Measurements from ENCODE around the gene ARSB. TPM values are rescaled to one million over a fixed set of nuclear protein-coding genes. Genes with fewer than 3 reads are reported as not detected.

Gene ARSB
- total RNA-seq, 1 donor from 2014 or later = 24.6 TPM

DNA sequence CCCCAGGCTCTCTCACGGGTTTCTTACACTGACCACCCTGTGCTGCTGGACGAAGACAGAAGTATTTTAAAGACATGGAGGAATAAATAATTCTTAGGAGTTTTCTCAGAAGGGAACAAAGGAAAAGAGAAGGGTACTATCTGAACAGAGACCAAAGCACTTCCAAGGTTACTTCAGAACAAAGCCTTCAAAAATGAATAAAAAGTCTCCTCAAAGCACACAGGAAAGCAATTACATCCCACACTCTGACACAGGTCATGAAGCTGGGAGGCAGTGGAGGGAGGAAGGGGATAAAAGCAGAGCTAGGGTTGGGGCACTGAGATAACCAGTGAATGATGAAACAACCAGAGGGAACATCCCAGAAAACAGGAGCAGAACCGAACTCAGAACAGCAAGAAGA lies 151.8 kb downstream of the ARSB start:
- no peak for DNase-seq

DNA sequence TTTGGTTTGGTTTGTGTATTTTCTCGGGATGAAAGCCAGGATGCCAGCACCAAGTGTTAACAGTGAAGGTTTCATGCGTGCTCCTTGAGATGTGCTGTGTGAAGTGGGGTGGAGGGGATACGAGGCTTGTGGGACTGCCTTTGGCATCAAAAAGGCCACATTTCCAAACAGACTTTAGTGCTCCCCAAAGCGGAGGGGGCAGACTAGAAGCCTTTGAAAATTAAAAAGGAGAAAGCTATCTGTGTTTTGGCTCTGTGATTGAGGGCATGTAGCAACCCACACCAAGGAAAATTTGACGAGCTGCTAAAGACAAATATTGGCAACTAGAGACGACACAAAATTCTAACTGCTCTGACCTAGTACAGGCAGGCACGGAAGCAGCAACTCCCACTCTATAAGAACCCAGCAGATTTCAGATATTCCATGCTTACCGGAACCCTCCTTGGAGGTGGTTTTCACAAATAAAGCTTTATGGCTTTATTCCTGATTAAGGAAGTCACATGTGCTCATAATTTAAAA lies 154.5 kb downstream of the ARSB start:
- DNase-seq = no peak

DNA sequence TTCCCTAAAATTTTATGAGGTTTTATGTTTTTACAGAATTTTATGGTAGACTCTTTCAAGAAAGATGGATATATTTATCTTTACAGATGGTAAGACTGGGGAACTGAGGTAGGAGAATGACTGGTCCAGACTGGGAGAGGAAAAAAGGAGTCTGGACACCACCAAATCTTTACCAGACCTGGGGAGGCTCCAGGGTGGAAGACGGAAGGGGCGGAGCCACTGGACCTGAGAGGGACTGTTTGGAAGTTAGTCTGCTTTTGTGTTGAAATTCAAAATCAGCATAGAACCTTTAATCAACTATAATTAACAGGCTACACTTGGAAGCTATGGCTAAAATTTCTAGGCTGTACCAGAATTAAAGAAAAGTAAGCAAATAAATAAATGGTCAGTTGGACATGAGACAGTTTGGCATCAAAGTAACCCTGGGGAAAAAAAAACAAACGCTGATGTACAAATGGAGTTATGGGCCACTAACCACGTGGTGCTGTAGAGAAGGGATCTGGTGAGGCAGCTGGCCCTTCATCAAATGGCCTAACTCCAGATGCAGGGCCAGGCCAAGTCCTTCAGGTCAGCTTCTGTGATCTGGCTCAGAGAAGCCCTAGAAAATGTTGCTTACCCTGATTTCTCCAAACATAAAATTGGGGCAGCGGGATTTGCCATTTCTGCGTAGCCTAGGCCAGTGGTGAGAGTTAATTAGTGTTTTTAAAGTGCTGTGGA lies 155.1 kb downstream of the ARSB start:
- no peak for DNase-seq

DNA sequence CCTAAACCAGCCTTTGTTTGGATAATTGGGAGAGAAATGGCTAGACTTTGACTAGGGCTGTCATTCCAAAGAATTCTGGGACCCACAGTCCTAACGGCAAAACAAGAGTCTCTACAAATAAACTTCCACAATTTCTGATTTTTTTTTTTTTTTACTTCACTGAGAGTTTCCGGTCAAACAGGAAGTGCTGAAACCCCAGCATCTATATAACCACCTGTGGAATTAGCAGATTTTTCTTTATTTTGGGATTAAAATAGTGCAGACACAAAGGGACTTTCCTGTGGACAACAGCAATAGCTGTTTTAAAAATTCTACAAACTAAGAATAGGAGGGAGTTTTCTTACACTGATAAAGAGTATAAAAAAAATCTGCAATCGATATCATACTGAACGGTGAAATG lies 157.4 kb downstream of the ARSB start:
- DNase-seq = no peak

DNA sequence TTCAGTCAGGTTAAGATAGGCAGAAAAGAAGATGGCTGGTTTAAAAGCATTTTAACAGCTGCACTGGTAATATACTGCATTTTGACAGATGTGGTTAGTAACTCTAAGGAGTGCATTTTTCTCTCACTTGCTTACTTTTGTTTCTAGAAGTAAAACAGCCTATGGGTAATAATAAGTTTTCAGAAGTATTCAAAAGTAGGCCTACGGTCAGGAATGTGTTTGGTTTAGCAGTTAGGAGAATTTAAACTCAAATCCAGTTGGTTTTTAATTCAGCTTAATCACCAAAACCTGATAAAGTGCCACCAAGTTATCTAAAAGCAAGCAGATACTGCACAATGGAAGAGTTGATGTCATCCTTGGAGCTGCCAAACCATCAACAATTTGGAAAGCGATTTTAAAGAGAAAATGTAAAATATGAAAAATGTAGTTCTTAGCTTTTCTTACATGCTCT lies 160.3 kb downstream of the ARSB start:
- DNase-seq = no peak

DNA sequence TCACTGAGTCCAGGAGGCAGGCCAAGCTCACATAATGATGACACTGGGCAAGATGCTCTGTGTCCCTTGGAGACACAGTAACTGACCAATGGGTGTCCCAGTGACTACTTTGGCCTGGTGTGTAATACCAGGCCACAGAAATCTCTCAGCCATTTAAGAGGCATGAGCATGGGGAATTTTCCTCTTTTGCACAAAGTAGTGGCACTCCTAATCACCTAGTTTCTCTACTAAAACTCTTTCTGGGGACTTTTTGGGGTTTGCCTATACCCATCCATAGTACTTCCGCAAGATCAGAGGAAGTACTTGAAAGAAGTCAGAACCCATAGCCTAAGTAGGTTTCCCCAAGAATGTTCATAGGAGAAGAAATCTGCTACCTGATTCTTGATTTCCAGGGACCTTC lies 161.9 kb downstream of the ARSB start:
- no peak for DNase-seq

DNA sequence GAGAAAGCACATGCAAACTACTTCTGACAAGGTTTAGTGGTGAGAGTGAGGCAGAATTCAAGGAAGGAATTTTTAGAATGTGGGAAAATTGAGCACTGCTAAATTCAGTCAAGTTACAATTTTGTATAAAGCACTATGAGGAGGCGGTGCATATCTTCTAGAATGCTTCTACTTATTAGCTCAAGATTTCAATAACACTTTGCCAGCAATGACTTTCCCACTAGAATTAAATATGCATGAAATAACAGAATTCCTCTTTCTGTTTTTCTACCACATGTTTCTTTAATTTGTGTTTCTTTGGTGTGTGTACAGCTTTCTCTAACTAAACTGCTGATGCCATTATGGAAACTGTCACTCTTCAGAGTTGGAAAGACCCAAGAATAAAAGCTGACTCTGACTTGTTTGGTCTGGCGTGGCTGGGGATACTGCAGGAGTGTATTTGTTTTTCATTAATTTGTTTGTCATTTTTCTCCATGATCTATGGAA lies 163.5 kb downstream of the ARSB start:
- DNase-seq = no peak

DNA sequence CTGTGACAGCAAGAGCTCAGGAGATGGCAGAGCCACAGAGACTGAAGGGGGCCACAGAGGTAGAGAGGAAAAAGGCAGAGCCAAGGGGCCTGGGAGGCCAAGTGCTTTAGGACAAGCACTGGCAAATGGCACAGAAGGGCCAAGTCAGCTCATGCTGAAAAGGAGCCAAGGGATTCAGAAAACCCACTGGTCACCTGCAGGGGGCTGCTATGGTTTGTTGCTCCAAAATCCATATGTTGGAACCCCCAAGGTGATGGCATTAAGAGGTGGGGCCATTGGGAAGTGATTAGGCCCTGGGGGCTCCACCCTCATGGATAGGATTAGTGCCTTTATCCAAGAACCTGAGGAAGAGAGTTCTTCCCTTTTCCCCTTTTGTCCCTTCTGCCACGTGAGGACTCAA lies 165.4 kb downstream of the ARSB start:
- DNase-seq = no peak

DNA sequence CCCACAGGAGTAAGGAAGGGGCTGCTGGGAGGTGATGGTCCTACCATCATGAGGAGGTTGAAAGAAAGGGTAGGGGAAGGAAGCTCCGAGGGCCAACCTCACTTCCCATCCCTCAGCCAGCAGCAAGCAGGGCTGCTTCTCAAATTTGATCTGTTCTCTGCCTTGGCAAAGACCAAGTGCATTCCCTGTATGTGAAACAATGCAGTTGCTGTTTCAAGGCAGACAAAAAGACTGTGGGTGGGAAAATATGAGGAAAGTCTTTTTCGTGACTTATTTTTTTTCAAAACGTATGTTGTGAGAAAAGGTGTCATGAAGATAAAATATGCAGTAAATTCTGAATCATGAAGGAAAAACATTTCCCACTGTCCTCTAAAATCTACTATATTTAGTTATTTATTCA lies 165.9 kb downstream of the ARSB start:
- DNase-seq = no peak

DNA sequence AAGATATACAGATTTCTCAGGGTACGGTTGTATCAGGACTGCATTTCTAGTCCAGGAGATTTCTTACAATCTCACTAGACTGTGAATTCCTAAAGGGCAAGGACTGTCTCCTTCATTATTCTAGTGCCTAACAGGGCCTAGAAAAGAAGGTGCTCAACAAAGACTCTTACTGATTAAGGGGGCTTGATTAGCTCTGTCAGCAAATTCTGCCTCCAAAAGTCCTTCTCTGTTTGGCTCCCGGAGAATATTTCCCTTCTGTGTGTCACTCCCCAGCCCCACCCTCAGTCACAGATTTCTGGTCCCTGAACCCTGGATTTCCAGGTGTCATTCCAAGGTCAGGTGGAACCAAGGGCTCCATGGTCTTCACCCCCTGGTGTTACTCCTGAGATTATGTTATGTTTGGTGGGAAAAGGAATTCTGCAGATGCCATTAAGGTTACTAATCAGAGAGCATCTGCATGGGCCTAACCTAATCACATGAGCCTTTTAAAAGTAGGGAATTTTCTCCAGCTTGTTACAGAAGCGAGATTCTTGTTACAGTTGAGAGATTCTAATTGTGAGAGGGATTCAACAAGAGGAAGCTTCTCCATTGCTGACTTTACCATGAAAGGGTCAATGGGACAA lies 168.9 kb downstream of the ARSB start:
- DNase-seq = no peak

DNA sequence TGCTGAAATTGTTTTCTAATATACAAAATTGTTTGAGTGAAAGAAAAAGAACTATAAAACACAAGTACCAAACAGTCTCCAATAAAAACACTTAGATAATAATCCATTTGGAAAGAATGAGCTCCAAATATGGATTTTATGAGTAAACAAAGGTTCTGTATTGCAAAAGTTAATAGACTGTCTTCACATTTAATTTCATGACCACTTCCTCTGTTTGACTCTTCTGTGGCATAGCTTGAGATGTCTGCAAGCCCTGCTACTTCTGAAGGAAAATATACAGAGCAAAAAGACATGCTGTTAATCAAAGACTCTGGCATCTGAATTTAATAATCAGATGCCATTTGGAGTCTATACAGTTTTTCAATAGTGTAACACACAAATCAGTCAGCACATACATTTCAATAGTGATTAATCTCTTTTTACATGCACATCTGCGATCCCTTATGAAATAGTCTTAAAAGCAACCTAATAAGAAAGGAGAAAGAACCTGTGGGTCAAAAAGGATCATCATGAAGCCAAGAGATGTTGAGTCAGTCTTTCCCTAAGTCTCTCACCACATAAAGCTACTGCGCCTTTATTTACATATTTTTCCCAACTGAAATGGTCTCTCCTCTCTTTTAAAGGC lies 171.1 kb downstream of the ARSB start:
- DNase-seq = no peak

DNA sequence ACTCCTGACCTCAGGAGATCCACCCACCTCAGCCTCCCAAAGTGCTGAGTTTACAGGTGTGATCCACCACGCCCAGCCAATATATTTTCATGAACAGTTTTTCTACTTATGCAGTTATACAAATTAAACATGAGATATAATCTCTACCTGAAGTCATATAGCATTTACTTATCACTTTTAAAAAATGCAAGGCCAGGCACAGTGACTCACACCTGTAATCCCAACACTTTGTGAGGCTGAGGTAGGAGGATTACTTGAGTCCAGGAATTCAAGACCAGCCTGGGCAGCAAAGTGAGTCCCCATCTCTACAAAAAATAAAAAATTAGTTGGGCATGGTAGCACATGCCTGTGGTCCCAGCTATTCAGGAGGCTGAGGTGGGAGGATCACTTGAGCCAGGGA lies 171.8 kb downstream of the ARSB start:
- DNase-seq = no peak

DNA sequence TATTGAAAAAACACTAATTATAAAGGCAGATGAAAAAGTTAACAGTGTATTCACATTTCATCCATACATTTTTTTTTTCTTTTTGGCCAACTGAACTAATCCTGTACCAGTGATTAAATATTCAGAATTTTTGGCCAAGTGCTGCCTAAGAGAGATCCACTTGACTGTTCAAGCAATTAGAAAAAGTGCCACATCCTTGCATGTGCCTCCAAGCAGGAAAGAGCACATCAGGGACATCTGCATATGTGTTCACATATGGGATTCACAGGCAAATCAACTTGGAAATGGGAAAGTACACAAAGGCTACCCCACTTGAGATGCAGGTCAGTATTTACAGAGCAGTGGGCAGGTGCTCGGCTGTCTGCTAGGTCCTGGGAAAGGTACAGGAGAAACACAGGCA lies 173.2 kb downstream of the ARSB start:
- no peak for DNase-seq

DNA sequence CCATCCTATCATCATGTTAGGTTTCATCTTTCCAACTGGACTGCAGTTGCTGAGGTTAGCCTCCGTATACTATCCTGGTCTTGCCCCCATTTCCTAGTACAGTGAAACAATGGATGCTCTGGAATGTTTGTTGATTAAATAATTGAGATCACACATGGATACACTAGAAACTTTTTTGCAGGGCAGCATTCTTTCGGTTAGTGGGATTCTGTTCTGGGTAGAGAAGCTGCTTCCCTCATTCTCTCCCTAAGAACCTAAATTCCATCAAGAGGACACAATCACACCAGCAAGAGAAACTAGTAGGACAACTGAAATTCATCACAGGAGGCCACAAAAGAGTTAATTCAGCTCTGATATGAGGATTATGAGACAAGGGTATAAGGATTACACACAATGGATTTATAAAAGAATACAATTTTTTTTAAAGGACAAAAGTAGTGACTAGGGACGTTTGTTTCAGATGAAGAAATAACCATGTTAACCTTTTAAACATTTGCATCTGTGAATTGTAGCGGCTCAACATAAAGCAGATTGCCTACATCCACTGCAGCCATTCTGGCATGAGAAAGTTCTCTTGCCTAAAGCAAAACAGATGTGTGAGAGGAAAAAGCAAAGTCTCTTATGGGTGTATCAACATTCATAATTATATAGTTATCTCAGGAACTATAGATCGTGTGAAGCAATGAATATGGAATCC lies 173.8 kb downstream of the ARSB start:
- no peak for DNase-seq

DNA sequence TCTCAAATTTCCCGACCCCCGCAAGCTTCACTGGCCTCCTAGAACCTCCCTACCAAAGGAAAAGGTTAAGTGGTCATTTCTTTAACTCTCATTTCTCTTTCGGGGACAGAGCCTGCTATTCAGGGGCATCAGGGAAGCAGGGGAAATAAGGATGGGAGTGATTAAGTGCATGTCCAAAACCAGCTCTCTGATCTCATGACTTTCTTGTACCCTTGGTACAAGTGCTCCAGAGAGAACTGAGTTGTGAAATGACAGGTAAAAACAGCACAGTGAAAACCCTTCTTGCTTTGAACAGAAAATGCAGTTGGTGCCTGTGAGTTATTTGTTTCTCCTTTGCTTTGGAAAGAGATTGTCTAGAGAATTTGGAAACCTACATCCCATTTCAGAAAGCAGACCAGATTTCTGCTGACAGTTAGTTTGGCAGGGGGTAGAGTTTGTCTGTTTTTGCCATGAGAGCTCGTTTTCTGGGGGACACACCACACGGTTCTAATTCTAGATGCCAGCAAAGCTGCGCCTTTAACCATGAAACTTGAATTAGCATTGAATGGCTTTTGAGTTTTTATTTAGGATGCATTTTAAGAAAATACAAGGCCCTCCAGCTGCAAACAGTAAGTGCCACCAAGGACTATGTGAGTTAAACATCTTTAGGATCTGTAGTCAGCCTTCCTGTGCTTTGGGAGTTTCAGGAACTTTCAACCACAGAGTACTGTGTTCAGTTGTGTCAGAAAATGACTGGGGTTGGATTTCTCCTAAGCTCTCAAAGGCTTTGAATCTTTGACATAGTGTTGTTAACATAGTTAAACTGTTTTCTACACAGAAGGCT lies 174.8 kb downstream of the ARSB start:
- DNase-seq = no peak

DNA sequence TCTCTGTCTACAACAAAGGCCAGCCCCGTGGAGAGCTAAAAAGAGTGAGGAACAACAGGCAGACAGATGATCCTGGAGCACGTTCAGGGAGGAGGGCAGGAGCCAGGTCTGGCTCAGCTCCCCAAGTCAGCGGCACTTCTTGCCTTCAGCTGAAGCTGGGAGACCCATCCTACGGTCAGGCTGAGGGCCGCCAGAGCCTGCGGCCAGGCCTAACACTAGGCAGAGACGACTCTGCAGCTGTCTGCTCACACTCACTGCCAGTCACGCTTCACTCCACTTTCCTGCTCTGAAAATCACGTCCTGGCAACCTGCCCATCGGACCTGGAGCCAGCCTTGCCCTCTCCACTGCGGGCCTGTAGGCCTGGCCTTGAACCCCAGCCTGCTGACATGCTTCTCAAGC lies 175.7 kb downstream of the ARSB start:
- no peak for DNase-seq

DNA sequence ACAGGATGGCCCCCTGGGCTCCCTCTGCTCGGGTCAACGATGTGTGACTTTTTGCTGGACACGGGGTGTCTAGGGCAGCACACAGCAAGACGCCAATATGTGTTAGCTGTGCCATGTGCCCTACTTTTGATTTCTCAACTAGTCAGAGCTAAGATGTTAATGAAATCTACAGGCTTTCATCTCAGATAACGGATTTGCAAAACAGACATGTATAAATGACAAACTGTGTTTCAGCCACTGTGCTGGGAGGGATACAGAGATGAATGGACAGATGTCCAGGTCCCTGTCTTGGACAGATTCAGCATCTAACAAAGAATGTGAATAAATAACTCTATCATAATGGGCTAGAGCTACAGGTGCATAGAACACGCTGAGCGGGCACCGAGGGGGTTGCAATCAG lies 176.3 kb downstream of the ARSB start:
- no peak for DNase-seq

DNA sequence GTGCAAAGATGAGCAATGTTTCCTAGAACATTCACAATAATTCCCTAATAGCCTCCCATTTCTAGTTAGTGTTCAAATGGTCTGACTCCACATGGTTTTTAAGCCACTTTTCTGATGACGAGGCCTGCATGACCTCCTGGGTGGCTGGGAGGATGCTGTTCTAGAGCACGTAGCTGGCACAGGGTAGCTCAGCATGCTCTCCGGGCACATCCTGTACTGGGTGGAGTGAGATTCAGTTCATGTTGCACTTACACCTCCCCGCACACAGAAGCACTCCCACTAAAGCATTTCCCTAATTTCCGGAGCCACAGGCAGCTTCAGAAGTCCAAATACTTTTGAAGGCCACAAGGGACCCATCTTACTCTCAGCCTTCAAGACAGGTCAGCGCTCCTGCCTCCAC lies 176.7 kb downstream of the ARSB start:
- DNase-seq = no peak

DNA sequence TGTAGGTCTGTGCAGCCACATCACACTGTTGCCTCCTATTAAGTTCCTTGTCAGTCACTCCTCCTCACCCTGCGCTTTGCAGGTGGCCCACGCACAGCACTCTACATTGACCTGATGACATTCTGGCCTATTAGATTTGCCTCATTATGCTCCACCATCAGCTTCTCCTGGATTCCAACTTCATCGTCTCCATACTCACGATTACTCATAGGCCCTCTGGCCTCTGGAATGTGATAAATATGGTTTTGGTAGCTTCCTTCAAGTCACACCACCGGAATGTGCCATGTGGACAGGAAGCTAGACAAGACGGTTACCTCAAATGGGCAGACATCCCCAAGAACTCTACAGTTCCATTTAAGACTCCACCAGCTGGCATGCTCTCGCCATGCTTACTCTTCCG lies 178.6 kb downstream of the ARSB start:
- DNase-seq = no peak

DNA sequence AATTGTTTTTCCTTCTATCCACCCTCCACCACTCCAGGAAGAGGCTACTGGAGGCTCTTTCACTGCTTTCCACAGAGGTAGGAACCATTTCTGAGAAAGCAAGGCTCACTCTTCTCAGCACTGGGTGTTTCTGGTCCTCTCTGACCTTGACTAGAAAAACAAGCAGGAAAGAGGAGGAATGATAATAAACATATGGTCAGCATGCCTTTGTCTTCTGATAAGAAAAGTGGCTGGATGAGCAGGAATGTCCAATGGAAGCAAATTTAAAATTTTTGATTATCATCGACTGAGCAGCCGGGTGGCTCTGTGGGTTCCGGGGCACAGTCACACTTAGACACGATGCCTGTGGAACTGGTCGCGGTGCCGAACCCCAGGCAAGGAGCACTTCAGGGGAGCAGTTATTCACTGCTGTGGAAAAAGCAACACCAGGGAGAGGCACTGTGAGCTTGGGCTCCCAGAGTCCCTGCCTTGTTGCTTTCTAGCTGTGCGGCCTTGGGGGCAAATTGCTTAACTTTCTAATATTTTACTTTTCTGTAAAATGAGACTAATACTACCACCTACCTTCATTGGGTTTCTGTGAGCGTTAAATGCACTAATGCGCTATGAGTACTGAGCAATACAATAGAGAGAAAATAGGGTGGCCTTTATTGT lies 179.5 kb downstream of the ARSB start:
- no peak for DNase-seq

DNA sequence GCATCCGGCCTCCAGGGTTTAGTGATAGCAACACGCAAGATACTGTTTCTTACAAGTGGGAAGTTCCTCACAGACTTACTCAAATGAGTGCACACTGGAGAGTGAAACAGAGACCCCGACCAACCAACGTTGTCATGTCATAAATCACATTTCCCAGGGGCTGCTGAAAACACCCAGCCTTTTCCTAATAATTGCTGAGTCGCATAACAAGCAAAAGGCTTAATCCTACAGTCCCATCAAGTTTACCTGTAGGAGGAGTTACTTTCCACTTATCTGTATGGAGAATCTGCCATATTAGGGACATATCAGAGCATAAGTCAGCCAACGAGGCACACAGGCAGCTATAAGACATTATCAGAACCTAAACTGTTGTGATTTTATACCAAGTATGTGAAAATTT lies 180.1 kb downstream of the ARSB start:
- no peak for DNase-seq

DNA sequence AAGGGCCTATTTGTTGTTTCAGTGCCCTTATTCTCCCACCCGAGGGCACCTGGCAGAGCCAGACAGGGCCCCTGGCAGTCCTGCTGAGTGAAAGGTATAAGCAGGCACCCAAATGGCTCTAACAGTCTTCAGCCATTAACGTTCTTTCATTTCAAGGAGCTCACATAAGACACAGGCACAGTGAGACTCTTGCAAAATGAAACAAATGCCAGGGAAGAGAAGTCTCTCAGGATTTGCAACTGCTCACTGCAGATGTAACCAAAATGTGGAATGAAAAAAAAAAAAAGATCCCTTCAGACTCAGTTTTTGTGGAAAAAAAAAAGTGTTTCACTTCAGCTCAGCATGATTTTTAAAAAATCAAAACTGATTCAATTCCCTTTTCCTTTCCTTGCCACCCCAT lies 181.2 kb downstream of the ARSB start:
- no peak for DNase-seq

All from occipital lobe (tissue), 2 donors.